Measurements from ENCODE around the gene CDC6.
A peak's percentile ranks its signal among the peaks of the same experiment; 100 is the strongest.

The CDC6 gene

DNA sequence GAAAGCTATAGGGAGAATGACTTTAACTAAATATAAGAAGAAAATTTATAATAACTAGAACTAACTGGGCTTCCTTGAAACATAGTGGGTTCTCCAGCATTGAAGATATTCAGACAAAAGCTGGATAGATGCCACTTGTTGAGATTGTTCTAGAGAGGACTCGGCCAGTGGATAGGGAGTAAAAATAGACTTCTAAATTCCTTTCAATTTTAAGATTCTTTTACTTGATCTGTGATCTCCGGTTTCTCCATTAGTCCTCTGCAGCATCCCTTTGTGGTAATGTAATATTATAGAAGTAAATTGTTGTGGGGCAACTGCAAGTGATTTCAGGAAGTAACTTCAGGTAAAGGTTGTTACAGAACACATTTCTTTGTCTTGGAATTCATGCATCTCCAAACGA is 11.0 kb downstream of the CDC6 start:
- TF ChIP-seq SIN3A (IDR thresholded peaks at IDR 0.05; ENCODE audit: borderline replicate concordance, insufficient read depth, low read length) (no peak), FOXP2 (optimal IDR thresholded peaks at IDR 0.05; ENCODE audit: borderline replicate concordance, extremely low read depth, extremely low read length, insufficient read depth) (no peak), TAF1 (IDR thresholded peaks at IDR 0.05; ENCODE audit: borderline replicate concordance, insufficient read depth, low read length) (no peak), POLR2AphosphoS5 (IDR thresholded peaks at IDR 0.05; ENCODE audit: low read depth, low read length) (no peak)
- TF ChIP-seq, protein P1, sequence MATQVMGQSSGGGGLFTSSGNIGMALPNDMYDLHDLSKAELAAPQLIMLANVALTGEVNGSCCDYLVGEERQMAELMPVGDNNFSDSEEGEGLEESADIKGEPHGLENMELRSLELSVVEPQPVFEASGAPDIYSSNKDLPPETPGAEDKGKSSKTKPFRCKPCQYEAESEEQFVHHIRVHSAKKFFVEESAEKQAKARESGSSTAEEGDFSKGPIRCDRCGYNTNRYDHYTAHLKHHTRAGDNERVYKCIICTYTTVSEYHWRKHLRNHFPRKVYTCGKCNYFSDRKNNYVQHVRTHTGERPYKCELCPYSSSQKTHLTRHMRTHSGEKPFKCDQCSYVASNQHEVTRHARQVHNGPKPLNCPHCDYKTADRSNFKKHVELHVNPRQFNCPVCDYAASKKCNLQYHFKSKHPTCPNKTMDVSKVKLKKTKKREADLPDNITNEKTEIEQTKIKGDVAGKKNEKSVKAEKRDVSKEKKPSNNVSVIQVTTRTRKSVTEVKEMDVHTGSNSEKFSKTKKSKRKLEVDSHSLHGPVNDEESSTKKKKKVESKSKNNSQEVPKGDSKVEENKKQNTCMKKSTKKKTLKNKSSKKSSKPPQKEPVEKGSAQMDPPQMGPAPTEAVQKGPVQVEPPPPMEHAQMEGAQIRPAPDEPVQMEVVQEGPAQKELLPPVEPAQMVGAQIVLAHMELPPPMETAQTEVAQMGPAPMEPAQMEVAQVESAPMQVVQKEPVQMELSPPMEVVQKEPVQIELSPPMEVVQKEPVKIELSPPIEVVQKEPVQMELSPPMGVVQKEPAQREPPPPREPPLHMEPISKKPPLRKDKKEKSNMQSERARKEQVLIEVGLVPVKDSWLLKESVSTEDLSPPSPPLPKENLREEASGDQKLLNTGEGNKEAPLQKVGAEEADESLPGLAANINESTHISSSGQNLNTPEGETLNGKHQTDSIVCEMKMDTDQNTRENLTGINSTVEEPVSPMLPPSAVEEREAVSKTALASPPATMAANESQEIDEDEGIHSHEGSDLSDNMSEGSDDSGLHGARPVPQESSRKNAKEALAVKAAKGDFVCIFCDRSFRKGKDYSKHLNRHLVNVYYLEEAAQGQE (IDR thresholded peaks at IDR 0.05; ENCODE audit: insufficient read depth in 1 of 2, low read depth in 2 of 2, low read length in 2 of 2): no peak

DNA sequence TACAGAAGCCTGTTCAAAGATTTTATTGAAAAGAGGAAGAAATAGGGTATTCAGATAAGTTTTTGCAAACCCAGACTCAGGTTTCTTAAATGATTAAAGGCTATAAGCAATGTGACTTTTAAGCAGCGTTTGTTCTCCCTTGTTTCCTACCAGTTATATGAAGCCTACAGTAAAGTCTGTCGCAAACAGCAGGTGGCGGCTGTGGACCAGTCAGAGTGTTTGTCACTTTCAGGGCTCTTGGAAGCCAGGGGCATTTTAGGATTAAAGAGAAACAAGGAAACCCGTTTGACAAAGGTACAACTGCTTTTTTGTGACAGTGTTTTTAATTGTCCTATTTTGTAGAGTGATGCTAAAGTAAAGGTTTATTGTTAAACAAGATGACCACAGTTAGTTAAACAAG is 13.6 kb downstream of the CDC6 start:
- no peak for TF ChIP-seq POLR2AphosphoS5 (IDR thresholded peaks at IDR 0.05; ENCODE audit: low read depth, low read length)
- TF ChIP-seq TAF1 (IDR thresholded peaks at IDR 0.05; ENCODE audit: borderline replicate concordance, insufficient read depth, low read length): no peak
- TF ChIP-seq, protein P1 (IDR thresholded peaks at IDR 0.05; ENCODE audit: insufficient read depth in 1 of 2, low read depth in 2 of 2, low read length in 2 of 2): no peak
- no peak for TF ChIP-seq FOXP2 (optimal IDR thresholded peaks at IDR 0.05; ENCODE audit: borderline replicate concordance, extremely low read depth, extremely low read length, insufficient read depth)
- TF ChIP-seq SIN3A (IDR thresholded peaks at IDR 0.05; ENCODE audit: borderline replicate concordance, insufficient read depth, low read length): no peak

DNA sequence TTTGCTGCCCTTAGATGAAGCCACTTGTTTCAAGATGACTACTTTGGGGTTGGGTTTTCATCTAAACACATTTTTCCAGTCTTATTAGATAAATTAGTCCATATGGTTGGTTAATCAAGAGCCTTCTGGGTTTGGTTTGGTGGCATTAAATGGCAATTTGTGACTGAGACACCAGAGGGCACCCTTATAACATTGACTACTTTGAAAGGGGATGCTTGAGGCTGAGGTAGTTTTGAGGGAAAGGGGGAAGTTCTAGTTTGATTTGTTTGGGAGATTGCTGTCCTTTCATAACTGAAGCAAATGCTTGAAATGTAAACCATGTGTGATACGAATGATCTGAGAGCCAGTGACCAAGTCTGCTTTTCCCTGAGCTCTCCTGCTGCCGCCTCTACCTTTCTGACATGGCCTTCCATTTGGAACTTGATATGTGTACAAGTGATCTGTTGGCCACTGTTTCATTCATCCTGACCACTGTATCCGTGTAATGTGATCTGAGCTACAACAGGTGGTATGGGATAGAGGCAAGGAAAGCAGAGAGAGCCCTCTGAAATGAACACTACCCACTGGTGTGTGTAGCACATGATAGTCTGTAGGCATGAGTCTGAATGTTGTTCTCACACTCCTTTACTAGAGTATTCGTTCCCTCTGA is 15.5 kb downstream of the CDC6 start:
- TF ChIP-seq POLR2AphosphoS5 (IDR thresholded peaks at IDR 0.05; ENCODE audit: low read depth, low read length): 0 out of 2 replicates have a peak, but pooled peaks have one; percentile 23
- TF ChIP-seq FOXP2 (optimal IDR thresholded peaks at IDR 0.05; ENCODE audit: borderline replicate concordance, extremely low read depth, extremely low read length, insufficient read depth): no peak

DNA sequence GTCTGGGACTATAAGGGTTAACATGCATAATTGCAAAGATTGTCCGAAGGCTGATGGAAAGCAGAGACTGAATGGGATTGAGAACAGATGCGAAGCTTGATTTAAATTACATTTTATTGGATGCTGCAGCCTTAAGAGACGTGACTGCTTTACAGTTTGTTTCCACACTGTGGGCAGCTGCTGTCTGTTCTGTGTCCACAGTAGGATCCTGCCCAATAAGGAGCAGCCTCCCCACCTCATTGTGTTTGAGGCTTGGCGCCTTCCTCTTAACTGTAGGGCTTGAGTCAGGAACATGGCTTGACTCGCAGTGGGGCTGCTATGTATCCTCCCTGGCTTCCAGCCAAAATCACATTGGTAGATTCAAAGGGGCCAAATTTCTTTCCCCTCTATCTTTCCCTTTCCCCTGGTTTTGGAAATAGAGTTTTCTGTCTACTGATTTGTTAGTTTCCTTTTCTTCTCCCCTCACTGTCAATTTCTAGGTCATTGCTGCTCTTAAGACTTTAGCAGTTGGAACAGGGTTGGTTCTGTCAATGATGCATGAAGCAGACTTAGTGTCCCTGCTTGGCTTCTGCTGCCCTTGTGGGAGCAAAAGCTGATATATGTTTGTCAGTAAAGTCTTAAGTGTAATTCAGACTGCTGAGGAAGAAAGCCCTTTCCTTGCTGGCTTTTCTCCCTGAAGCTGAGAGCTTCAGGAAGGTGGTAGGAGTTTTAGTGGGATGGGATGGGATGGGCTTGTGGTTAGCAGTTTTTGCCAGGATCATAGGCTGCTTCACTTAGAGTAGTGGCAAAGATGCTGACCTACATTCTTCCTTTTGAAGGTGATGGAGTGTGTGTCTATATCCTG is 16.3 kb downstream of the CDC6 start:
- TF ChIP-seq FOXP2 (optimal IDR thresholded peaks at IDR 0.05; ENCODE audit: borderline replicate concordance, extremely low read depth, extremely low read length, insufficient read depth) (no peak), SIN3A (IDR thresholded peaks at IDR 0.05; ENCODE audit: borderline replicate concordance, insufficient read depth, low read length) (no peak), POLR2AphosphoS5 (IDR thresholded peaks at IDR 0.05; ENCODE audit: low read depth, low read length) (no peak), TAF1 (IDR thresholded peaks at IDR 0.05; ENCODE audit: borderline replicate concordance, insufficient read depth, low read length) (no peak)
- TF ChIP-seq, protein P1 (IDR thresholded peaks at IDR 0.05; ENCODE audit: insufficient read depth in 1 of 2, low read depth in 2 of 2, low read length in 2 of 2): no peak

DNA sequence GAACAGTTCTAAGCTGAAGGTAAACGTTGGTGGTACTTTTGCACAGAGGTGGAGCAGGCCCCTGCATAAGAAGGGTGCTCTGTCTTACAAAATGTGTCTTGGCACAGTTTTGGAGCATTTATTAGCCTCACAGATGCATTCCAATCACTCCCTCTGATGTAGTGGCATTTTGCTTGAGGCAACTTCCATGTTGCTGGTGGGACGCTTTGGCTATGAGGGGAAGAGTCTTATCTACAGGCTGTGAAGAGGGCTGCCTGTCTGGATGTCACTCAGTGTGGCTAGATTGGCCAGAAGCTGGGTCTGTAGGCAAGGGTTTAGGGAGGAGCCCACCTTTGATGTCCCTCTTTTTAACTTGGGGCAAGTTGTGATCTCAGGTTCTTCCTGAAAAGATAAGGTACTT is 18.7 kb downstream of the CDC6 start:
- no peak for TF ChIP-seq SIN3A (IDR thresholded peaks at IDR 0.05; ENCODE audit: borderline replicate concordance, insufficient read depth, low read length)
- TF ChIP-seq FOXP2 (optimal IDR thresholded peaks at IDR 0.05; ENCODE audit: borderline replicate concordance, extremely low read depth, extremely low read length, insufficient read depth): no peak
- no peak for TF ChIP-seq POLR2AphosphoS5 (IDR thresholded peaks at IDR 0.05; ENCODE audit: low read depth, low read length)
- no peak for TF ChIP-seq TAF1 (IDR thresholded peaks at IDR 0.05; ENCODE audit: borderline replicate concordance, insufficient read depth, low read length)
- TF ChIP-seq, protein P1 (IDR thresholded peaks at IDR 0.05; ENCODE audit: insufficient read depth in 1 of 2, low read depth in 2 of 2, low read length in 2 of 2): no peak

Measured in PFSK-1 (cell line).